EL (cell line): Measurements from ENCODE around the gene WDR19.
"Not testable (repeated sequence)": the region's sequence is repeated elsewhere in the genome, so short reads cannot be mapped to it uniquely, and the experiment has no call there.

Source experiments
- DNase-seq: peaks from one replicate; pipeline ENCODE4 v3.0.0-alpha.2; 2016

The WDR19 gene

GRCh38 chr4:39233783-39234182 lies 51.5 kb downstream of the WDR19 start:
- DNase-seq: no peak

GRCh38 chr4:39235021-39235420 lies 52.7 kb downstream of the WDR19 start:
- no peak for DNase-seq

- peak; percentile 3 for DNase-seq
Observed at GRCh38 chr4:39235696-39236095, 53.4 kb downstream of the WDR19 start.

- no peak for DNase-seq
Observed at GRCh38 chr4:39237179-39237578, 54.9 kb downstream of the WDR19 start.

- DNase-seq: no peak
Observed at GRCh38 chr4:39243462-39243861, 61.1 kb downstream of the WDR19 start.

- peak; percentile 64 for DNase-seq
Observed at GRCh38 chr4:39255266-39255665, 72.9 kb downstream of the WDR19 start.

- no peak for DNase-seq
Observed at GRCh38 chr4:39255871-39256270, 73.5 kb downstream of the WDR19 start.

- peak; percentile 34 for DNase-seq
Observed at GRCh38 chr4:39256436-39256835, 74.1 kb downstream of the WDR19 start.

GRCh38 chr4:39259571-39260330 lies 77.4 kb downstream of the WDR19 start:
- DNase-seq: peak; percentile 37

- no peak for DNase-seq
Observed at GRCh38 chr4:39263895-39264294, 81.6 kb downstream of the WDR19 start.

- no peak for DNase-seq
Observed at GRCh38 chr4:39274503-39274902, 92.2 kb downstream of the WDR19 start.

- not testable (repeated sequence) for DNase-seq
Observed at GRCh38 chr4:39277661-39278060, 95.3 kb downstream of the WDR19 start.

- no peak for DNase-seq
Observed at GRCh38 chr4:39278476-39278875, 96.1 kb downstream of the WDR19 start.

- no peak for DNase-seq
Observed at GRCh38 chr4:39279416-39279815, 97.1 kb downstream of the WDR19 start.

- no peak for DNase-seq
Observed at GRCh38 chr4:39280770-39281169, 98.4 kb downstream of the WDR19 start.

GRCh38 chr4:39285111-39285795 lies 102.9 kb downstream of the WDR19 start:
- no peak for DNase-seq

GRCh38 chr4:39285853-39286252 lies 103.5 kb downstream of the WDR19 start:
- no peak for DNase-seq

- no peak for DNase-seq
Observed at GRCh38 chr4:39286263-39286662, 103.9 kb downstream of the WDR19 start.

GRCh38 chr4:39287223-39287622 lies 104.9 kb downstream of the WDR19 start:
- DNase-seq: no peak

- no peak for DNase-seq
Observed at GRCh38 chr4:39291686-39292085, 109.4 kb downstream of the WDR19 start.

GRCh38 chr4:39292433-39292832 lies 110.1 kb downstream of the WDR19 start:
- not testable (repeated sequence) for DNase-seq

- DNase-seq: no peak
Observed at GRCh38 chr4:39295784-39296183, 113.5 kb downstream of the WDR19 start.

- DNase-seq: no peak
Observed at GRCh38 chr4:39302901-39303300, 120.6 kb downstream of the WDR19 start.

- DNase-seq: no peak
Observed at GRCh38 chr4:39303871-39304270, 121.5 kb downstream of the WDR19 start.

GRCh38 chr4:39304651-39305050 lies 122.3 kb downstream of the WDR19 start:
- DNase-seq: no peak
